ENCODE results near the gene MYO5C. TPM values are rescaled to one million over a fixed set of nuclear protein-coding genes. Genes with fewer than 3 reads are reported as not detected.

Gene MYO5C
- total and polyA plus RNA-seq, 2 of the 8 experiments (the other 6 are each of a cell fraction or from before 2014, with no cell fraction given): 8.2 to 26.7 TPM

DNA sequence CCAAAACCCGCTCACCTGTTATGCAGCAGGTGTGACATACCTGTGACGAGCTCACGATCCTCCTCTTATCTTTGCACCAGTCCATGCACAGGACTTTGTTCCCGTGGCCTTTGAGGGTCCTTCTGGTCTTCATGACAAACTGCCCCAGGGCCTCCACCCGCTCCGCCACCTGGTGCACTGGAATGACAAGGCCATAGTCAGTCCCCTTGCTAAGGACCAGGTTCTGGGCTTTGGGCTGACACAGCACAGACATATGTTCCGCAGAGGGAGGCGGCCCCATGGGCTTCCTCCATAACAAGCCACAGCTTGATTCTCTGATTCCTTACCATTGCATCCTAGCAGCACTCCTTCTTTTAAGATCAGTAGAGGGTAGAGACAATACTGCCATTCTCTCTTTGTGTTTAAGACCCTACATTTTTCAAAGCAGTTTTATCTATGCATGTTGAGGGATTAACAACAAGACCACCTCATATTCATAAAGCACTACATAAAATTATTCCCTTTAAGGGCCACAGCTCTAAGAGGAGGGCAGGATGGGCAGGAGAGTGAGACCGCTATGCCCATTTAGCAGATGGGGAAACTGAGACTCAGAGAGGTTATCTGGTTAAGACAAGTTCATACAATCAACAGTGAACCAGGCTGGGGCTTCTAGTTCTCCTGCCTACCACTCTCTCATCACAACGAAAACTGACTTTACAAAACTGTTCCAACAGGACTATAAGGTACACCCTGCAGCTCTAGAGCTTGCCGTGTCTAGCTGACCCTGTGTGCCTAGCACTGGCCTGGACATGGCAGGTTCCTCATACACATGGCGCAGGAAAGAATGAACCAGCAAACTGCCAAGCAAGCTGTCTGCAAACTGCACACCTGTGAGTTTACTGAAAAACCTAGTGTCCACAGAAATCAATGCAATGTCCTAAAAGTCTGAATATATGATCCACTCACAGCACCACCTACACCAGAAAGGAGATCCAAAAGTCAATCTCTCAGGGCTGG, 141.4 kb downstream of the MYO5C start:
- DNase-seq (ENCODE audit: low read depth in 1 of 2, low spot score in 2 of 2) (no peak), FAIRE-seq (no peak)
- H3K9me3 ChIP-seq (ENCODE audit: insufficient read depth in 2 of 2, low read depth in 1 of 2, low read length in 1 of 2): no peaks in the 10 kb centered on the region
- H3K23ac ChIP-seq (ENCODE audit: insufficient read length): no peak overlapping the region
- no peak for TF ChIP-seq CBX8 (IDR thresholded peaks at IDR 0.05; ENCODE audit: borderline replicate concordance, low read depth, low read length)
- TF ChIP-seq, protein P1, sequence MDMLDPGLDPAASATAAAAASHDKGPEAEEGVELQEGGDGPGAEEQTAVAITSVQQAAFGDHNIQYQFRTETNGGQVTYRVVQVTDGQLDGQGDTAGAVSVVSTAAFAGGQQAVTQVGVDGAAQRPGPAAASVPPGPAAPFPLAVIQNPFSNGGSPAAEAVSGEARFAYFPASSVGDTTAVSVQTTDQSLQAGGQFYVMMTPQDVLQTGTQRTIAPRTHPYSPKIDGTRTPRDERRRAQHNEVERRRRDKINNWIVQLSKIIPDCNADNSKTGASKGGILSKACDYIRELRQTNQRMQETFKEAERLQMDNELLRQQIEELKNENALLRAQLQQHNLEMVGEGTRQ (IDR thresholded peaks at IDR 0.05; ENCODE audit: low read length): no peak
- H3K27ac ChIP-seq (ENCODE audit: low read depth, low read length): no peak overlapping the region
- POLR2A ChIA-PET (ENCODE audit: partially characterized antibody): interaction anchor here (0.6 kb wide), 3 partner anchors 36 to 659 kb away, joined by 3 read pairs; no protein-coding TSS in a partner anchor
- H4K20me1 ChIP-seq (replicated peaks in 1 of 2; ENCODE audit: control insufficient read depth in 1 of 2, insufficient read depth in 2 of 2, low read length in 2 of 2): peaks cover 0 to 4% of the 10 kb centered on the region in 2 experiments
- CTCF ChIA-PET (ENCODE audit: partially characterized antibody): interaction anchor here (0.7 to 4.2 kb wide), 11 partner anchors 8 to 580 kb away, joined by 3 to 27 read pairs (median 6); no protein-coding TSS in a partner anchor
- no peak overlapping the region for H3K4me2 ChIP-seq (ENCODE audit: insufficient read depth in 1 of 2, low read depth in 2 of 2, low read length in 2 of 2)
- H3K36me3 ChIP-seq (ENCODE audit: control insufficient read depth in 2 of 4, insufficient read depth in 4 of 4, low read length in 3 of 4): peaks cover 3 to 14% (median 4%) of the 10 kb centered on the region in 4 experiments; a peak in 5 of 8 replicates
- H3K79me1 ChIP-seq (ENCODE audit: low read depth, low read length): no peaks in the 10 kb centered on the region; the same call in 1 of the 2 replicates
- no peak overlapping the region for H3K14ac ChIP-seq (ENCODE audit: insufficient read length)
- H3K4me1 ChIP-seq (replicated peaks in 1 of 4; ENCODE audit: control insufficient read depth in 3 of 4, insufficient read depth in 4 of 4, low read length in 3 of 4): no peaks in the 10 kb centered on the region
- H2BK5ac ChIP-seq (ENCODE audit: low read depth, low read length): no peak overlapping the region; the same call in 1 of the 2 replicates
- WGBS, 2 experiments (ENCODE audit: extremely low coverage in 1 of 2, insufficient coverage in 1 of 2, insufficient read length in 1 of 2, insufficient replicate concordance in 2 of 2, low coverage in 1 of 2, low lambda C conversion rate in 2 of 2, missing lambda C conversion rate in 1 of 2): 94% methylated on average over 12 of the region's 12 CpGs; no CpG with 5 or more reads in 1 of the 2 experiments
- no peaks in the 10 kb centered on the region for H3K23me2 ChIP-seq (ENCODE audit: low read depth, low read length)
- H2BK12ac ChIP-seq (ENCODE audit: low read depth, low read length): no peak overlapping the region
- H4K8ac ChIP-seq (ENCODE audit: extremely low read depth, insufficient read depth, low read length): no peak overlapping the region
- H4K5ac ChIP-seq (ENCODE audit: insufficient read length, low read depth, low read length): no peak overlapping the region
- H3K56ac ChIP-seq (replicated peaks; ENCODE audit: insufficient read length, low read depth, low read length): no peak overlapping the region
- H2AK5ac ChIP-seq (ENCODE audit: low read depth, low read length): no peak overlapping the region
- no peaks in the 10 kb centered on the region for H3K27me3 ChIP-seq (replicated peaks in 1 of 4; ENCODE audit: control insufficient read depth in 3 of 4, extremely low read depth in 1 of 4, insufficient read depth in 3 of 4, low read length in 3 of 4)
- H3K9ac ChIP-seq (replicated peaks in 1 of 4; ENCODE audit: extremely low read depth in 1 of 4, low read depth in 3 of 4, low read length in 3 of 4): no peak overlapping the region
- no peak overlapping the region for H2BK120ac ChIP-seq (replicated peaks; ENCODE audit: low read depth, low read length)
- H2BK20ac ChIP-seq (ENCODE audit: low read length): no peak overlapping the region
- H3K4ac ChIP-seq (replicated peaks; ENCODE audit: insufficient read length, low read depth, low read length): no peak overlapping the region
- no peak overlapping the region for H2BK15ac ChIP-seq (ENCODE audit: low read length)
- H3K18ac ChIP-seq (ENCODE audit: extremely low read depth, low read length): no peak overlapping the region
- H3K79me2 ChIP-seq (ENCODE audit: control insufficient read depth in 1 of 2, insufficient read depth in 2 of 2, low read length in 2 of 2): no peaks in the 10 kb centered on the region
- no peak overlapping the region for H4K91ac ChIP-seq (replicated peaks; ENCODE audit: insufficient read length, low read length)
- no peak overlapping the region for H3K4me3 ChIP-seq (ENCODE audit: extremely low read depth in 1 of 4, insufficient read depth in 2 of 4, low read depth in 3 of 4, low read length in 4 of 4)
- no peak overlapping the region for H2AFZ ChIP-seq (ENCODE audit: low read length)

All from H1 (cell line).